ENCODE data around the gene ENOX1.

GRCh38 chr13:43770871-43771270 is 15.9 kb downstream of the ENOX1 start:
- TF ChIP-seq POLR2AphosphoS5 (IDR thresholded peaks at IDR 0.05; ENCODE audit: borderline replicate concordance, low read depth, low read length) (no peak), EZH2 (IDR thresholded peaks at IDR 0.05) (no peak), FOXP2 (optimal IDR thresholded peaks at IDR 0.05; ENCODE audit: control extremely low read depth, extremely low read length, insufficient read depth) (no peak)

All from SK-N-MC (cell line).